Measurements from ENCODE around the gene ABLIM1.

GRCh38 chr10:114638821-114639625 lies 19.1 kb downstream of the ABLIM1 start:
- TF ChIP-seq CTCF (IDR thresholded peaks at IDR 0.05) (no peak), ZFX (IDR thresholded peaks at IDR 0.05; ENCODE audit: borderline replicate concordance) (no peak)

All from 22Rv1 (cell line).